Epithelial cell of proximal tubule (primary cell): ENCODE results near the gene PPIP5K2. TPM values are rescaled to one million over a fixed set of nuclear protein-coding genes. Genes with fewer than 3 reads are reported as not detected.

Source experiments
- DNase-seq: peaks from one replicate; pipeline ENCODE4 v3.0.0-alpha.2; 2011; ENCODE audit warnings: low read depth
- H3K4me3 ChIP-seq: 2 replicates; pipeline ENCODE4 v1.5.1; 2011; ENCODE audit warnings: low read depth, mild to moderate bottlenecking, low read length
- CTCF ChIP-seq: conservative IDR thresholded peaks from 2 replicates; pipeline ENCODE4 v1.5.1; 2012; ENCODE audit warnings: low read depth, mild to moderate bottlenecking, low read length
- total RNA-seq: library from RNA; depleted of rRNA; stranded (reverse); fragments of >200 nt; gene quantifications from 2 replicates; pipeline ENCODE4 v1.2.3, GENCODE V29; 2015

PPIP5K2 gene
- total RNA-seq, 1 donor from 2014 or later, result 19.5 TPM

GRCh38 chr5:103092676-103093075, 27.4 kb upstream of the PPIP5K2 start:
- no peak for TF ChIP-seq CTCF
- DNase-seq, result no peak
- no peak overlapping the region for H3K4me3 ChIP-seq

- TF ChIP-seq CTCF, result no peak
- DNase-seq, result no peak
- H3K4me3 ChIP-seq, result no peak overlapping the region
These were observed 26.4 kb upstream of the PPIP5K2 start for GRCh38 chr5:103093727-103094126.

GRCh38 chr5:103094737-103095136, 25.4 kb upstream of the PPIP5K2 start:
- no peak overlapping the region for H3K4me3 ChIP-seq
- no peak for TF ChIP-seq CTCF
- DNase-seq, result no peak

DNA sequence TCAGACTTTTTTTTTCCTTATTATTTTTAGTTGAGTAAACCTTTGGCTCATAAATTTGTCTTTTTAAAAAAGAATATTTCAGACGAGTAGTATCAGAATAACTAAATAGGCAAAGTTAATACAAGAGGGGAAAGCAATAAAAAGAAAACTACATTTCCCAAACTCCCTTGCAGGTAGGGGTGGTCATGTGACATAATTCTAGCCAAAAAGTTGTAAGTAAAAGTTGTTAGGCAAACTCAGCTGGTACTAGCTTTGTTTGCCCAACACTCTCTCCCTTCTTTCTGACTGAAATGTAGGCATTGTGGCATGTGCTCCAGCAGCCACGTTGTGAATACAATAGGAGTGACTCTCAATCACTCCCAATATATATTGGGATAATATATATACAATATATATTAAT, 21.1 kb upstream of the PPIP5K2 start:
- TF ChIP-seq CTCF, result no peak
- DNase-seq, result no peak

GRCh38 chr5:103101079-103101750, 18.9 kb upstream of the PPIP5K2 start:
- TF ChIP-seq CTCF, result no peak
- DNase-seq, result no peak
- no peak overlapping the region for H3K4me3 ChIP-seq

More for the DNA sequence above, 21.1 kb upstream of the PPIP5K2 start:
- H3K4me3 ChIP-seq, result no peak overlapping the region

DNA sequence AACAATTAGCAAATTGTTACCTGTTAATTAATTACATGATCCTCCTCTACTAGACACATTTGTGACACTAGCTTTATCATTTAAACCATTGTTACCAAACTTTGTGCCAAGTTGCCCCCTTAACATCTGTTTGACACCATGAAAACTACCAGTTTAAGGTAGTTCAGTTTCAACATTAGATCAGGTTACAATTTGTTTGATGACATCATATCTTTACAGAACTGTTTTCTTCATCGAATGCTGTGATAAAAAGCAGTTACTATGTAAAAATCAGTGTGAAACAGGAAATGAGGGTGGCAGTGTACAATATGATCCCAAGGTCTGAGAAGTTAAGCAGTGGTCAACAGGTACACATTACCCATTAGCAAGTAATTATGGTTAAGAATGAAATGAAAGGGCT, 17.9 kb upstream of the PPIP5K2 start:
- TF ChIP-seq CTCF, result no peak
- no peak for DNase-seq
- no peak overlapping the region for H3K4me3 ChIP-seq

DNA sequence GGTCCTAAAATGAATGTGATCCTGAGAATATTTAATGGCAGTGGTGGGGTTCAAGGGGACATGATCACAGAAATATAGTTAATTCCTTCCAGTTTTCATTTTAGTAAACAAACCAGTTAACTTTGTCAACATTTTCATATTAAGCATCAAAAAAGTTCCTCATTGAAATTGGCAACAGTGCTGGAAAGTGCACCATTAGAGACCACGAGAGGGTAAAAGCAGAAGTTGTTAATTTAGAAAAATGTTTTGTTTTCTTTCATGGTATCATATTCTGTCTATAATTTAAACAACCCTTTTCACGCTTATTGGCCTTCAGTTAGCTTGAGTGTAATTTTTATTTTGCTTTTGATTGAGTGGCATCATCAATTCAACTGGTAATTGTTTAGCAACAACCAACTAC, 12.0 kb upstream of the PPIP5K2 start:
- no peak overlapping the region for H3K4me3 ChIP-seq
- DNase-seq, result no peak
- TF ChIP-seq CTCF, result no peak
